Thyroid gland (tissue), 4 donors: ENCODE results near the gene VPS13C.

Source experiments
- CTCF ChIP-seq, 6 experiments: fragments of 200-600 bp in 3 of 6; fragments of 450-650 bp in 3 of 6; sonication (generic) in 3 of 6; IDR thresholded peaks; one replicate each; pipeline ENCODE4 v1.5.1; 2016 to 2019; ENCODE audit warnings: antibody characterized with exemption in 6 of 6, mild to moderate bottlenecking in 2 of 6, inconsistent platforms in 1 of 6, moderate library complexity in 1 of 6
- POLR2A ChIP-seq, 2 donors: fragments of 450-650 bp; IDR thresholded peaks; one replicate each; pipeline ENCODE4 v1.6.1; 2017; ENCODE audit warnings: antibody characterized with exemption in 2 of 2, mild to moderate bottlenecking in 2 of 2, moderate library complexity in 1 of 2

GRCh38 chr15:62020576-62021160 is 39.6 kb downstream of the VPS13C start:
- TF ChIP-seq CTCF (IDR thresholded peaks at IDR 0.05) (no peak), POLR2A (IDR thresholded peaks at IDR 0.05) (no peak)
